ENCODE results near the gene ZBTB9. TPM values are rescaled to one million over a fixed set of nuclear protein-coding genes. Genes with fewer than 3 reads are reported as not detected.

Gene ZBTB9
- total and polyA plus RNA-seq, 8 donors, result 5.8 to 13.6 (median 10.4) TPM

DNA sequence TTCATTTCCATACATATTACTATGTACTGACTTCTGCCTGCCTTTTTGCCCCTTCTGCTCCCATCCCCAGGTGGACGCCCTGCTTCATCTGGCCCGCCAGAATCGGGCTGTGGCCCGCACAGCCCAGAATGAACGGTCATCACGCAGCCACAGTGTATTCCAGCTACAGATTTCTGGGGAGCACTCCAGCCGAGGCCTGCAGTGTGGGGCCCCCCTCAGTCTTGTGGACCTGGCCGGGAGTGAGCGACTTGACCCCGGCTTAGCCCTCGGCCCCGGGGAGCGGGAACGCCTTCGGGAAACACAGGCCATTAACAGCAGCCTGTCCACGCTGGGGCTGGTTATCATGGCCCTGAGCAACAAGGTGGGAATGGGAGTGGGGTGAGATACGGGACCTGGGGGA, 48.2 kb upstream of the ZBTB9 start:
- TF ChIP-seq, protein P1, sequence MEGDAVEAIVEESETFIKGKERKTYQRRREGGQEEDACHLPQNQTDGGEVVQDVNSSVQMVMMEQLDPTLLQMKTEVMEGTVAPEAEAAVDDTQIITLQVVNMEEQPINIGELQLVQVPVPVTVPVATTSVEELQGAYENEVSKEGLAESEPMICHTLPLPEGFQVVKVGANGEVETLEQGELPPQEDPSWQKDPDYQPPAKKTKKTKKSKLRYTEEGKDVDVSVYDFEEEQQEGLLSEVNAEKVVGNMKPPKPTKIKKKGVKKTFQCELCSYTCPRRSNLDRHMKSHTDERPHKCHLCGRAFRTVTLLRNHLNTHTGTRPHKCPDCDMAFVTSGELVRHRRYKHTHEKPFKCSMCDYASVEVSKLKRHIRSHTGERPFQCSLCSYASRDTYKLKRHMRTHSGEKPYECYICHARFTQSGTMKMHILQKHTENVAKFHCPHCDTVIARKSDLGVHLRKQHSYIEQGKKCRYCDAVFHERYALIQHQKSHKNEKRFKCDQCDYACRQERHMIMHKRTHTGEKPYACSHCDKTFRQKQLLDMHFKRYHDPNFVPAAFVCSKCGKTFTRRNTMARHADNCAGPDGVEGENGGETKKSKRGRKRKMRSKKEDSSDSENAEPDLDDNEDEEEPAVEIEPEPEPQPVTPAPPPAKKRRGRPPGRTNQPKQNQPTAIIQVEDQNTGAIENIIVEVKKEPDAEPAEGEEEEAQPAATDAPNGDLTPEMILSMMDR (IDR thresholded peaks at IDR 0.05), result no peak
- H3K27ac ChIP-seq, result no peak overlapping the region
- intact Hi-C loops (cut with DNase I), result no loop called here
- ATAC-seq (no peak), DNase-seq (no peak)
- no peak overlapping the region for H3K4me3 ChIP-seq
- no peaks in the 10 kb centered on the region for H3K9me3 ChIP-seq
- peaks cover 0 to 6% of the 10 kb centered on the region in 2 donors for H3K4me1 ChIP-seq
- H3K36me3 ChIP-seq, result peaks cover 0 to 4% of the 10 kb centered on the region in 2 donors
- H3K27me3 ChIP-seq, result no peaks in the 10 kb centered on the region

DNA sequence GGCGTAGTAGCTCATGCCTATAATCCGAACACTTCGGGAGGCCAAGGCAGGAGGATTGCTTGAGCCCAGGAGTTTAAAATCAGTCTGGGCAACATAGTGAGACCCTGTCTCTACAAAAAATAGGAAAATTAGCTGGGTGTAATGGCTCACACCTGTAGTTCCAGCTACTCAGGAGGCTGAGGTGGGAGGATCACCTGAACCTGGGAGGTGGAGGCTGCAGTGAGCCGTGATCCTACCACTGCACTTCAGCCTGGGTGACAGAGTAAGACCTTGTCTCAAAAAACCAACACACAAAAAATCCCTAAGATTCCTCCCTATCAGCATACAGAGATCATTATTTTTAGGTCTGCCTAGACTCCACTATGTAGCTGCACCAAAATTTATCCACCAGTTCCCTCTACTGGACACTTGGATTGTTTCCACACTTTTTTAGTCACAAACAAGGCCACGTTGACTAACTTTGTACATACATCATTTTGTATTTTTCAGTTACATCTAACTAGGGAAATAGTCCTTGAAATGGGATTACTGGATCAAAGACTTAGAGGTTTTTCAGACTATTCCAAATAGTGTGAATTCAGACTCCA, 47.2 kb upstream of the ZBTB9 start:
- ATAC-seq, result no peak
- no peak for DNase-seq
- no peaks in the 10 kb centered on the region for H3K27me3 ChIP-seq

DNA sequence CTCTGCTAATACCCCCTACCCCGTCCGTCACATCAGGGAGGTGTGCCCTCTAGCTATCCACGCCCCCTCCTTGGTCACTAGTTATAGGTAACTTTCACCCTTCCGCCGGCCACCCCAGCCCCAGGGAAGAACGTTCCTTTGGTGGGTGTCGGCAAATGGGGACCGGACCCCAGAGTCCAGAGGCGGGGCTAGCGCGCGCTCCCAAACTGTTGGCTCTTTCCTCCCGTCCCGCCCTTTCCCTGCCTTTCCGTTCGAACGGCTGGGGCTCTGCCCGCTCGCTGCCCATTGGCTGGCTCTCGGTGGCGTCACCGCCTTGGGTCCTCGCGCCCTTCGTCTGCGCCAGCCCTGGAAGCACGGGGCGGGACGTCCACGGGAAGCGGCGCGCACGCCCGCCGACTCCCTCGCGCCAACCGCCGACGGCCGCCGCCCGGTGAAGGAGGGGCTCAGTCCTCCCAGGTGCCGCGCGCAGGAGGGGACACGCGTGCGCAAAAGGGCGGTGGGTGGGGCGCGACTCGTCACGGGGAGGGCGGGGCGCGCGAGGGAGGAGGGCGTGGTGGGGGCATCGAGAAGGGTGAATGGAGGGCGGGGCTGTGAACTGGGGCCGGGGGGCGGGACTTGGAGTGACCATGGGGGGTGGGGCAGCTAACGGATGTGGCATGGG, 44.2 kb upstream of the ZBTB9 start:
- peak overlapping the region; percentile 87 to 95 for H3K27ac ChIP-seq
- ATAC-seq, result peak; percentile 88
- peaks cover 4 to 27% of the 10 kb centered on the region in 2 donors for H3K4me1 ChIP-seq
- peaks cover 0 to 29% of the 10 kb centered on the region in 2 donors for H3K36me3 ChIP-seq
- TF ChIP-seq, protein P1 (IDR thresholded peaks at IDR 0.05), result no peak
- intact Hi-C loops (cut with DNase I), result loop anchor here in 1 of 2 donors (10.0 kb wide), 1 partner anchor 95 kb away; the partner anchor contains the start of genes TAPBP and ZBTB22
- no peaks in the 10 kb centered on the region for H3K27me3 ChIP-seq
- H3K4me3 ChIP-seq, result peak overlapping the region; percentile 84 to 97
- DNase-seq, result peak; percentile 96 to 100 (median 98)
- no peaks in the 10 kb centered on the region for H3K9me3 ChIP-seq

More for the DNA sequence above, 47.2 kb upstream of the ZBTB9 start:
- TF ChIP-seq, protein P1 (IDR thresholded peaks at IDR 0.05), result no peak
- no peak overlapping the region for H3K4me3 ChIP-seq
- H3K27ac ChIP-seq, result no peak overlapping the region
- H3K9me3 ChIP-seq, result no peaks in the 10 kb centered on the region
- peaks cover 4 to 17% of the 10 kb centered on the region in 2 donors for H3K4me1 ChIP-seq
- peaks cover 0 to 4% of the 10 kb centered on the region in 2 donors for H3K36me3 ChIP-seq
- intact Hi-C loops (cut with DNase I), result no loop called here

DNA sequence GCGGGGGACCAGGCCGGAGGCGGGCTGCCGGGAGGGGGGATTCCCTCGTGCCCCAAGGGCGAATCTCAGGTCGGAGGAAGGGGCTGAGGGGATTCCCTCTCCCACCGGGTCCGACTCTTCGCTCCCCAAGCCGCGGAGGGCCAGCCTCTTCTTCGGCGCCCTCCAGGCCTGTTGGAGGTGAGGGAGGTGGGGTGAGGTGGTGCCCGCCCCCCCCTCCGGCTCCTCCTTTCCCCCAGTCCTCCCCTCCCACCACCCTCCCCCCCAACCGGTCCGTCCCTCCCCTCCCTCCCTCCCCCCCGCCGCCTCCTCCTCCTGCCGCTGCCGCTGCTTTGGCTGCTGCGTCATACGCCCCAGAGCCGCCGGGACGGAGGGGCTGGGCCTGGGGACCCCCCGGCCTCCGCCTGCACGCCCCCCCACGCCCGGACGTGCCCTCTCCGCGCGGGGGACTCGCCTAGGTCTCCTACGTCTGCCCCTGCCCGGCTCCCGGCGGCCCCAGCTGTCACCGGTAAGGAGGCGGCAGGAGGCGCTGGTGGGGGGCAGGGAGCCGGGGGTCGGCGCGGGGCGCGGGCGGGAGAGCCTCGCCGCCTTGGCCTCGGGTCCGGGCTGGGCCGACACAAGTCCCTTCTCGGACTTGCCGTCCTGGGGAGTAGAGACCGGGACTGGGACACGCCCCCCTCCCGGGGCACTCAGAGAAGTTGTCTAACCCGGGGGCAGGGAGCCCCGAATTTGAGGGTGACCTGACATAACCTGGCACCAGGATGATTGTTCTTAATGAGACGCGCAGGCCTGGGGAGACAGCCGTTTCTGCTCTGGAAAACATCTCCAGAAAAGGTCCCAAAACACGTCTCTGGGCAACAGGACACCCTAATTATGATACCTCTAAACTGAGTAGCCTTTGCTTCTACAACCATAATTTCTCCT, 43.4 kb upstream of the ZBTB9 start, which contains the start of gene PHF1:
Gene PHF1 (plus strand): TSS at position 304 of the 921 bp plus-strand sequence. CDS start 1,250 bp downstream, outside the sequence.
- DNase-seq (peak in 2 of 4 donors; percentile 79 to 90), ATAC-seq (peak; percentile 79)
- Histone ChIP-seq H3K4me3 (peak within 1 kb of the TSS; percentile 84 to 97), H3K27ac (peak within 1 kb of the TSS; percentile 87 to 95), H3K4me1 (peaks cover 4 to 35% of the 10 kb centered on the region in 2 donors), H3K27me3 (no peaks in the 10 kb centered on the region), H3K9me3 (no peaks in the 10 kb centered on the region), H3K36me3 (peaks cover 0 to 36% of the 10 kb centered on the region in 2 donors)
- intact Hi-C loops (cut with DNase I), result loop anchor here in 1 of 2 donors (10.0 kb wide), 1 partner anchor 96 kb away; the partner anchor contains the start of genes TAPBP and ZBTB22
- TF ChIP-seq, protein P1 (IDR thresholded peaks at IDR 0.05), result no peak
